ENCODE data around the gene ELAVL1.
"Not testable (repeated sequence)": the region's sequence is repeated elsewhere in the genome, so short reads cannot be mapped to it uniquely, and the experiment has no call there.

The ELAVL1 gene

GRCh38 chr19:7933828-7934725 lies 71.4 kb downstream of the ELAVL1 start:
- Mint-ChIP-seq H3K36me3 (ENCODE audit: low read depth) (peaks cover 93% of the 10 kb centered on the region), H3K4me1 (ENCODE audit: low read depth) (peaks cover 19% of the 10 kb centered on the region), H3K4me3 (no peak overlapping the region), H3K27ac (no peak overlapping the region), H3K27me3 (no peaks in the 10 kb centered on the region), H3K9me3 (no peaks in the 10 kb centered on the region)
- no peak for DNase-seq

- DNase-seq: no peak
- no peak overlapping the region for H3K4me3 Mint-ChIP-seq
- no peaks in the 10 kb centered on the region for H3K27me3 Mint-ChIP-seq
- H3K9me3 Mint-ChIP-seq: no peaks in the 10 kb centered on the region
- no peak overlapping the region for H3K27ac Mint-ChIP-seq
- H3K36me3 Mint-ChIP-seq (ENCODE audit: low read depth): peaks cover 95% of the 10 kb centered on the region
- peaks cover 20% of the 10 kb centered on the region for H3K4me1 Mint-ChIP-seq (ENCODE audit: low read depth)
Observed at GRCh38 chr19:7933411-7933810, 72.0 kb downstream of the ELAVL1 start.

GRCh38 chr19:7932930-7933300 lies 72.5 kb downstream of the ELAVL1 start:
- no peak for DNase-seq
- Mint-ChIP-seq H3K4me3 (no peak overlapping the region), H3K27ac (no peak overlapping the region), H3K36me3 (ENCODE audit: low read depth) (peaks cover 95% of the 10 kb centered on the region), H3K4me1 (ENCODE audit: low read depth) (peaks cover 22% of the 10 kb centered on the region), H3K27me3 (no peaks in the 10 kb centered on the region), H3K9me3 (no peaks in the 10 kb centered on the region)

GRCh38 chr19:7932276-7932929 lies 73.0 kb downstream of the ELAVL1 start:
- Mint-ChIP-seq H3K36me3 (ENCODE audit: low read depth) (peaks cover 92% of the 10 kb centered on the region), H3K9me3 (no peaks in the 10 kb centered on the region), H3K4me1 (ENCODE audit: low read depth) (peaks cover 22% of the 10 kb centered on the region), H3K4me3 (no peak overlapping the region), H3K27ac (no peak overlapping the region), H3K27me3 (no peaks in the 10 kb centered on the region)
- DNase-seq: no peak

- DNase-seq: no peak
Observed at GRCh38 chr19:7931221-7932061, 74.0 kb downstream of the ELAVL1 start.

GRCh38 chr19:7930765-7931164 lies 74.7 kb downstream of the ELAVL1 start:
- H3K27ac Mint-ChIP-seq: peak overlapping the region; percentile 44
- H3K4me3 Mint-ChIP-seq: no peak overlapping the region
- DNase-seq: no peak
- no peaks in the 10 kb centered on the region for H3K27me3 Mint-ChIP-seq
- H3K9me3 Mint-ChIP-seq: no peaks in the 10 kb centered on the region
- peaks cover 28% of the 10 kb centered on the region for H3K4me1 Mint-ChIP-seq (ENCODE audit: low read depth)
- peaks cover 84% of the 10 kb centered on the region for H3K36me3 Mint-ChIP-seq (ENCODE audit: low read depth)

More at GRCh38 chr19:7931221-7932061, 74.0 kb downstream of the ELAVL1 start:
- Mint-ChIP-seq H3K36me3 (ENCODE audit: low read depth) (peaks cover 88% of the 10 kb centered on the region), H3K27me3 (no peaks in the 10 kb centered on the region), H3K27ac (no peak overlapping the region), H3K4me3 (no peak overlapping the region), H3K4me1 (ENCODE audit: low read depth) (peaks cover 25% of the 10 kb centered on the region), H3K9me3 (no peaks in the 10 kb centered on the region)

- Mint-ChIP-seq H3K36me3 (ENCODE audit: low read depth) (peaks cover 76% of the 10 kb centered on the region), H3K27ac (peak overlapping the region; percentile 50), H3K4me1 (ENCODE audit: low read depth) (peaks cover 29% of the 10 kb centered on the region)
- not testable (repeated sequence) for DNase-seq, H3K9me3 Mint-ChIP-seq, H3K27me3 Mint-ChIP-seq, H3K4me3 Mint-ChIP-seq
Observed at GRCh38 chr19:7930030-7930429, 75.4 kb downstream of the ELAVL1 start.

GRCh38 chr19:7928741-7929701 lies 76.4 kb downstream of the ELAVL1 start:
- H3K27ac Mint-ChIP-seq: peak overlapping the region; percentile 23
- H3K9me3 Mint-ChIP-seq: no peaks in the 10 kb centered on the region
- peak; percentile 68 for DNase-seq
- H3K27me3 Mint-ChIP-seq: no peaks in the 10 kb centered on the region
- H3K36me3 Mint-ChIP-seq (ENCODE audit: low read depth): peaks cover 66% of the 10 kb centered on the region
- H3K4me3 Mint-ChIP-seq: no peak overlapping the region
- peaks cover 31% of the 10 kb centered on the region for H3K4me1 Mint-ChIP-seq (ENCODE audit: low read depth)

- no peak for DNase-seq
- Mint-ChIP-seq H3K4me1 (ENCODE audit: low read depth) (peaks cover 31% of the 10 kb centered on the region), H3K27ac (no peak overlapping the region), H3K4me3 (no peak overlapping the region), H3K9me3 (no peaks in the 10 kb centered on the region), H3K27me3 (no peaks in the 10 kb centered on the region), H3K36me3 (ENCODE audit: low read depth) (peaks cover 61% of the 10 kb centered on the region)
Observed at GRCh38 chr19:7928334-7928706, 77.1 kb downstream of the ELAVL1 start.

- Mint-ChIP-seq H3K27me3 (no peaks in the 10 kb centered on the region), H3K36me3 (ENCODE audit: low read depth) (peaks cover 60% of the 10 kb centered on the region), H3K9me3 (no peaks in the 10 kb centered on the region), H3K4me3 (no peak overlapping the region), H3K4me1 (ENCODE audit: low read depth) (peaks cover 31% of the 10 kb centered on the region), H3K27ac (no peak overlapping the region)
- peak; percentile 38 for DNase-seq
Observed at GRCh38 chr19:7927605-7928333, 77.7 kb downstream of the ELAVL1 start.

GRCh38 chr19:7926727-7927604 lies 78.5 kb downstream of the ELAVL1 start:
- no peak for DNase-seq
- H3K36me3 Mint-ChIP-seq (ENCODE audit: low read depth): peaks cover 56% of the 10 kb centered on the region
- no peaks in the 10 kb centered on the region for H3K27me3 Mint-ChIP-seq
- peaks cover 33% of the 10 kb centered on the region for H3K4me1 Mint-ChIP-seq (ENCODE audit: low read depth)
- peak overlapping the region; percentile 55 for H3K27ac Mint-ChIP-seq
- peak overlapping the region; percentile 62 for H3K4me3 Mint-ChIP-seq
- H3K9me3 Mint-ChIP-seq: no peaks in the 10 kb centered on the region

- Mint-ChIP-seq H3K9me3 (no peaks in the 10 kb centered on the region), H3K27me3 (no peaks in the 10 kb centered on the region), H3K36me3 (ENCODE audit: low read depth) (peaks cover 53% of the 10 kb centered on the region), H3K4me3 (peak within 1 kb of the TSS; percentile 72), H3K4me1 (ENCODE audit: low read depth) (peaks cover 40% of the 10 kb centered on the region), H3K27ac (peak within 1 kb of the TSS; percentile 90)
- peak; percentile 88 for DNase-seq
Observed at GRCh38 chr19:7926021-7926726, 79.3 kb downstream of the ELAVL1 start, which contains the start of gene CTXN1. CTXN1 (minus strand) TSS chr19:7926135; CDS start chr19:7925538, 597 bp downstream.

All from activated T-cell treated with anti-CD3 and anti-CD28 coated beads, Interleukin-2, amount 50 U/mL, for 24 hours (primary cell).